HepG2 (cell line): Measurements from ENCODE around the gene PC. TPM values are rescaled to one million over a fixed set of nuclear protein-coding genes. Genes with fewer than 3 reads are reported as not detected.

Experiments
- ATAC-seq: fragments of 200-7000 bp; cut with Tn5 transposase; 3 replicates; pipeline ENCODE4 v1.9.1; 2020; ENCODE audit warnings: mild to moderate bottlenecking, moderate library complexity
- BruUV-seq: library from RNA; stranded (reverse); fragments of 400-500 nt; replicated peaks from 2 replicates; lab custom pipeline; 2021; lab: Mats Ljungman, UMichigan
- CTCF ChIA-PET: fragments of 300-600 bp; formaldehyde crosslinking; extraction: SDS; loops from one replicate; lab custom pipeline; 2021; ENCODE audit warnings: low total read pairs, inconsistent platforms, low intra/inter-chr PET ratio; lab: Yijun Ruan, JAX
- POLR2A ChIA-PET: fragments of 350-600 bp; sonication (Branson Sonifier 250); formaldehyde crosslinking; loops from one replicate; lab custom pipeline; 2020; ENCODE audit warnings: antibody characterized with exemption, inconsistent platforms; lab: Yijun Ruan, JAX
- DNase-seq: peaks from one replicate; pipeline ENCODE4 v3.0.0-alpha.2; 2015; ENCODE audit warnings: low spot score
- FAIRE-seq: peaks from 3 replicates; lab custom pipeline; 2011; peaks lifted over from hg19 to GRCh38; lab: Jason Lieb, UNC
- H2AFZ ChIP-seq: one replicate; pipeline ENCODE4 v1.6.1; 2011; ENCODE audit warnings: low read length, inconsistent platforms
- H3K27ac ChIP-seq: fragments of 300-600 bp; 3 replicates; pipeline ENCODE4 v1.8.0; 2011; ENCODE audit warnings: mixed run types, mild to moderate bottlenecking, mixed read lengths, low read length, inconsistent platforms; ENCODE audit not compliant: insufficient read depth; ENCODE audit errors: extremely low read length
- H3K27me3 ChIP-seq, 2 experiments: fragments of 200-600 bp in 1 of 2; 2 replicates in 1 of 2; 3 replicates in 1 of 2; pipeline versions ENCODE4 v1.6.0 to v1.8.0; 2011; ENCODE audit warnings: low read length in 2 of 2, mild to moderate bottlenecking in 2 of 2, moderate library complexity in 2 of 2, inconsistent platforms in 1 of 2; ENCODE audit not compliant: insufficient read depth in 2 of 2, control insufficient read depth in 1 of 2
- H3K36me3 ChIP-seq, 2 experiments: fragments of 200-600 bp in 1 of 2; replicated peaks in 1 of 2; 2 replicates in 1 of 2; 3 replicates in 1 of 2; pipeline versions ENCODE4 v1.5.1 to v1.8.0; 2011; ENCODE audit warnings: low read length in 2 of 2, inconsistent platforms in 1 of 2; ENCODE audit not compliant: insufficient read depth in 2 of 2, control insufficient read depth in 1 of 2
- H3K4me1 ChIP-seq: 2 replicates; pipeline ENCODE4 v1.5.1; 2012; ENCODE audit warnings: low read length, inconsistent platforms; ENCODE audit not compliant: insufficient read depth
- H3K4me2 ChIP-seq: 2 replicates; pipeline ENCODE4 v1.6.0; 2011; ENCODE audit warnings: low read depth, low read length, inconsistent platforms
- H3K4me3 ChIP-seq, 3 experiments: fragments of 200-600 bp in 1 of 3; sonication (generic), shearing (Covaris generic) in 1 of 3; replicated peaks in 1 of 3; 2 replicates each; pipeline ENCODE4 v1.5.1; 2011 to 2016; ENCODE audit warnings: low read length in 3 of 3, inconsistent platforms in 2 of 3, low read depth in 2 of 3, mild to moderate bottlenecking in 2 of 3, control low read depth in 1 of 3, mixed read lengths in 1 of 3; ENCODE audit not compliant: insufficient read depth in 1 of 3
- H3K79me2 ChIP-seq: one replicate; pipeline ENCODE4 v1.6.1; 2011; ENCODE audit warnings: low read length, inconsistent platforms; ENCODE audit not compliant: insufficient read depth
- H3K9ac ChIP-seq: 2 replicates; pipeline ENCODE4 v1.6.0; 2011; ENCODE audit warnings: mild to moderate bottlenecking, low read depth, low read length, inconsistent platforms; ENCODE audit not compliant: insufficient read depth
- H3K9me3 ChIP-seq: 2 replicates; pipeline ENCODE4 v1.5.1; 2012; ENCODE audit warnings: mild to moderate bottlenecking, low read length
- H4K20me1 ChIP-seq: 2 replicates; pipeline ENCODE4 v1.6.0; 2011; ENCODE audit warnings: inconsistent platforms, mild to moderate bottlenecking, low read length, moderate library complexity; ENCODE audit not compliant: insufficient read depth
- AGO2 ChIP-seq: fragments of 200-400 bp; formaldehyde crosslinking; optimal IDR thresholded peaks from 2 replicates; pipeline ENCODE3; 2017; ENCODE audit warnings: mild to moderate bottlenecking, low read depth, low read length, moderate library complexity
- EZH2 ChIP-seq: conservative IDR thresholded peaks from 2 replicates; pipeline ENCODE4 v1.6.1; 2012; ENCODE audit warnings: mild to moderate bottlenecking, low read depth, low read length, moderate library complexity
- FIP1L1 ChIP-seq: fragments of 200-400 bp; formaldehyde crosslinking; IDR thresholded peaks from 2 replicates; pipeline ENCODE4 v1.6.1; 2018; ENCODE audit warnings: low read depth, mild to moderate bottlenecking, low read length, moderate library complexity, borderline replicate concordance; ENCODE audit not compliant: insufficient read depth
- JARID2 ChIP-seq: sonication (generic); formaldehyde crosslinking; IDR thresholded peaks from 2 replicates; pipeline ENCODE4 v1.8.1; 2023; ENCODE audit warnings: missing genetic modification reagents, inconsistent platforms; ENCODE audit not compliant: insufficient replicate concordance
- SMYD3 ChIP-seq: sonication (generic); formaldehyde crosslinking; IDR thresholded peaks from 2 replicates; pipeline ENCODE4 v1.8.1; 2023; ENCODE audit warnings: mild to moderate bottlenecking, missing genetic modification reagents
- ZNF337 ChIP-seq: sonication (generic); formaldehyde crosslinking; IDR thresholded peaks from 2 replicates; pipeline ENCODE4 v1.5.1; 2020; ENCODE audit warnings: missing genetic modification reagents, low read depth, mild to moderate bottlenecking, borderline replicate concordance
- ZNF552 ChIP-seq: sonication (generic); formaldehyde crosslinking; IDR thresholded peaks from 2 replicates; pipeline ENCODE4 v1.9.0; 2022; ENCODE audit warnings: missing genetic modification reagents, mild to moderate bottlenecking, borderline replicate concordance
- ZNF576 ChIP-seq: sonication (generic); formaldehyde crosslinking; IDR thresholded peaks from 2 replicates; pipeline ENCODE4 v1.4.0; 2020; ENCODE audit warnings: mild to moderate bottlenecking, missing genetic modification reagents
- WGBS: methylation state at CpG from one replicate; pipeline ENCODE4 v1.1.6; 2017; ENCODE audit warnings: low lambda C conversion rate; 5-methylcytosine and 5-hydroxymethylcytosine counted together
- in situ Hi-C: cut with HindIII; loops from 2 replicates; pipeline ENCODE4 v1.10.0; 2017; ENCODE audit warnings: low pct_unique_long_range_greater_than_20kb; ENCODE audit not compliant: extremely low pct_ligation_motif_present
- intact Hi-C: fragments of 100-400 bp; cut with micrococcal nuclease; formaldehyde crosslinking; loops from one replicate; pipeline ENCODE4 v1.10.0; 2022; ENCODE audit not compliant: unreplicated experiment
- polyA plus RNA-seq, 8 experiments: library from polyadenylated mRNA; depleted of rRNA in 3 of 8; stranded (reverse) in 7 of 8; unstranded in 1 of 8; fragments of >200 nt; fragmentation: Illumina TruSeq in 4 of 8; extraction: Trizol in 4 of 8; gene quantifications; 2 replicates each; pipeline versions ENCODE4 v1.2.1 to v1.2.3, GENCODE V29; 2011 to 2016; ENCODE audit warnings: low read depth in 4 of 8, missing spikeins in 1 of 8, mixed read lengths in 1 of 8; ENCODE audit not compliant: insufficient read depth in 1 of 8
- total RNA-seq, 5 experiments: library from RNA; depleted of rRNA; stranded (reverse); fragments of >200 nt; fragmentation: Illumina TruSeq; extraction: Trizol; gene quantifications; 2 replicates each; pipeline ENCODE4 v1.2.3, GENCODE V29; 2016; ENCODE audit warnings: low read depth in 1 of 5
- TF ChIP-seq, protein P1 (sequence below): IDR thresholded peaks from 2 replicates; pipeline ENCODE4 v1.6.1; 2016; ENCODE audit warnings: missing compliant biosample characterization, missing genetic modification reagents, borderline replicate concordance
- TF ChIP-seq, protein P2 (sequence below): IDR thresholded peaks from 2 replicates; pipeline ENCODE4 v1.4.0; 2020; ENCODE audit warnings: mild to moderate bottlenecking, missing genetic modification reagents

PC gene
- total and polyA plus RNA-seq, 2 of the 13 experiments (the other 11 are each of a cell fraction or from before 2014, with no cell fraction given), result 29.0 to 39.0 TPM

DNA sequence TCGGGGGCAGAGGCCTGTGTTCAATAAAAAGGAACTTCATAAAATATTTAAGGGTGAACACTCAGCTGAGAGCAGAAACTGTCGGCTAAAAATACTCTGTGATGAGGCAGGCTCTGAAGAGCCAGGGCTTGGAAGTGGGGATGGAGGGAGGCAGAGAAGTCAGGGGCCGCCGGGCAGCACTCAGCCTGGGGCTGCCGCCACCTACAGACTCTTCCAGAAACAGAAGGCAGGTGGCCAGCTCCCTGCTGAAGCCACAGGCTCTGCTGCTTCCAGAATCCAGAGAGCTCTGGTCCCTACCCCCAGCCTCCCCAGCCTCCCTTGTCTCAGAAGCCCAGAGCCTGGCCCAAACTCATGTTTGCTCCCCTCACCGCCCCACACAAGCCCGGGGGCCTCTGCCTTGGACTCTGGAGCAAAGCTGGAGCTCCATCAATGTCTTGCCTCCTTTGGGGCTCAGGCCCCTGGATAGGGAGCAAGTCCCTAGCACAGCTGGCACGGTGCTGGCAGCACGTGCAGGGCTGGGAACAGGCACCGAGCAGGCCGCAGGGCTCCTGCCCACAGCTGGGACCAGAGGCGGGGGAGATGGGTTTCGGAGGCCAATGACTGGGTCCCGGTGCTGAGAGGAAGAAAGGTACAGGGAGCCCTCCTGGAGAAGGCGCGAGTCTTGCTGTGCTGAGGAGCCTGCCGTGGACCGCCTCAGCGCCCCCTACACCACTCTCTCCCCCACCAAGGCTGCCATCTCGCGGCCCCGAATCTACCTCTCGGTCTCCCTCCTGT is 93.1 kb downstream of the PC start:
- Histone ChIP-seq H2AFZ (no peak overlapping the region), H3K79me2 (no peaks in the 10 kb centered on the region), H3K4me1 (peaks cover 9% of the 10 kb centered on the region), H4K20me1 (peaks cover 5% of the 10 kb centered on the region), H3K9ac (no peak overlapping the region), H3K27me3 (no peaks in the 10 kb centered on the region), H3K27ac (no peak overlapping the region), H3K4me2 (no peak overlapping the region), H3K9me3 (no peaks in the 10 kb centered on the region), H3K4me3 (no peak overlapping the region), H3K36me3 (peaks cover 27 to 53% of the 10 kb centered on the region in 2 experiments; a peak in 4 of 5 replicates)
- DNase-seq (no peak), ATAC-seq (no peak), FAIRE-seq (no peak)
- in situ Hi-C loops, result no loop called here
- 99% methylated on average over 16 of the region's 23 CpGs for WGBS
- intact Hi-C loops, result no loop called here
- TF ChIP-seq ZNF576 (CRISPR knock-in tag) (no peak), AGO2 (peak; percentile 36)
- ChIA-PET CTCF (no interaction called here), POLR2A (no interaction called here)
- no TSS peak for BruUV-seq

DNA sequence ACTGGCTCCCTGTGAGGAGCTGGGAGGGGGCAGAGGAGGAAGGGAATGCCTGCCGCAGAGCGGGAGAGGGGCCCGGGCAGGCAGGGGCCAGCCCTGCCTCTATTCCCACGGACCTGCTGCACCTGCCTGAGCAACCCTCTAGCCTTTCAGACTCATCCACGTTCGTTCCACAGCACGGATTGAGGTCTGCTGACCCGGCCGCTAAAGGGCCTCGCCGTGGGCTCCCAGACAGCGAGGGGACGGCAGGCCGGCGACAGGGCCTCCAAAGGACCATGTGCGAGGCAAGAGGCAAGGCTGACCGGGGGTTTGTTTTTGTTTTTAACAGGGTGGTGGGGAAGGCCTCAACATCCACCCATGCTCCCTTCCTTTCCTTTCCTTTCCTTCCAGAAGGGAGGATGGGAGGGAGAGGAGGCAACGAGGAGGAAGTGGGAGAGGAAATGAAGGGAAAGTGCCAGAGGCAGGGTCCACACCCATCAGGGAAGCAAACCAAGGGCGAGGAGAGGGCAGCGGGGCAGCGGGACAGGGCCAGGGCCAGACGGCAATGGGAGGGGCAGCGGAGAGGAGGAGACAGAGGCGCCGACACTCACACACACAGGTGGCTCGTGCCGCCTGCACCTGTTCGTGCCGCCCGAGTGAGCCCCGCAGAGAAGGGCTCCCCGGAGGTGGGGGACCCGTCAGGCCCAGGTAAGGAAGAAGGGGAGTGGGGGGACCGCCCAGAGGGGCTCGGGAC is 93.8 kb downstream of the PC start:
- FAIRE-seq (no peak), DNase-seq (no peak), ATAC-seq (no peak)
- peaks cover 3% of the 10 kb centered on the region for H4K20me1 ChIP-seq
- intact Hi-C loops, result no loop called here
- ChIA-PET CTCF (no interaction called here), POLR2A (no interaction called here)
- BruUV-seq, result no TSS peak
- H3K9ac ChIP-seq, result no peak overlapping the region
- no peaks in the 10 kb centered on the region for H3K9me3 ChIP-seq
- H3K4me2 ChIP-seq, result no peak overlapping the region
- H3K4me3 ChIP-seq, result no peak overlapping the region
- in situ Hi-C loops, result no loop called here
- H3K27ac ChIP-seq, result no peak overlapping the region
- H3K79me2 ChIP-seq, result no peaks in the 10 kb centered on the region
- peaks cover 9% of the 10 kb centered on the region for H3K4me1 ChIP-seq
- H3K36me3 ChIP-seq, result peaks cover 24 to 45% of the 10 kb centered on the region in 2 experiments; a peak in 4 of 5 replicates
- H2AFZ ChIP-seq, result no peak overlapping the region
- H3K27me3 ChIP-seq, result no peaks in the 10 kb centered on the region
- 97% methylated on average over 26 of the region's 35 CpGs for WGBS
- TF ChIP-seq, protein P1, sequence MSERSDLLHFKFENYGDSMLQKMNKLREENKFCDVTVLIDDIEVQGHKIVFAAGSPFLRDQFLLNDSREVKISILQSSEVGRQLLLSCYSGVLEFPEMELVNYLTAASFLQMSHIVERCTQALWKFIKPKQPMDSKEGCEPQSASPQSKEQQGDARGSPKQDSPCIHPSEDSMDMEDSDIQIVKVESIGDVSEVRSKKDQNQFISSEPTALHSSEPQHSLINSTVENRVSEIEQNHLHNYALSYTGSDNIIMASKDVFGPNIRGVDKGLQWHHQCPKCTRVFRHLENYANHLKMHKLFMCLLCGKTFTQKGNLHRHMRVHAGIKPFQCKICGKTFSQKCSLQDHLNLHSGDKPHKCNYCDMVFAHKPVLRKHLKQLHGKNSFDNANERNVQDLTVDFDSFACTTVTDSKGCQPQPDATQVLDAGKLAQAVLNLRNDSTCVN (CRISPR knock-in tag), result no peak
- TF ChIP-seq FIP1L1, result no peak
- TF ChIP-seq ZNF337 (CRISPR knock-in tag), result no peak
- no peak for TF ChIP-seq EZH2
- TF ChIP-seq JARID2, result no peak
- no peak for TF ChIP-seq ZNF552 (CRISPR knock-in tag)
- TF ChIP-seq, protein P2, sequence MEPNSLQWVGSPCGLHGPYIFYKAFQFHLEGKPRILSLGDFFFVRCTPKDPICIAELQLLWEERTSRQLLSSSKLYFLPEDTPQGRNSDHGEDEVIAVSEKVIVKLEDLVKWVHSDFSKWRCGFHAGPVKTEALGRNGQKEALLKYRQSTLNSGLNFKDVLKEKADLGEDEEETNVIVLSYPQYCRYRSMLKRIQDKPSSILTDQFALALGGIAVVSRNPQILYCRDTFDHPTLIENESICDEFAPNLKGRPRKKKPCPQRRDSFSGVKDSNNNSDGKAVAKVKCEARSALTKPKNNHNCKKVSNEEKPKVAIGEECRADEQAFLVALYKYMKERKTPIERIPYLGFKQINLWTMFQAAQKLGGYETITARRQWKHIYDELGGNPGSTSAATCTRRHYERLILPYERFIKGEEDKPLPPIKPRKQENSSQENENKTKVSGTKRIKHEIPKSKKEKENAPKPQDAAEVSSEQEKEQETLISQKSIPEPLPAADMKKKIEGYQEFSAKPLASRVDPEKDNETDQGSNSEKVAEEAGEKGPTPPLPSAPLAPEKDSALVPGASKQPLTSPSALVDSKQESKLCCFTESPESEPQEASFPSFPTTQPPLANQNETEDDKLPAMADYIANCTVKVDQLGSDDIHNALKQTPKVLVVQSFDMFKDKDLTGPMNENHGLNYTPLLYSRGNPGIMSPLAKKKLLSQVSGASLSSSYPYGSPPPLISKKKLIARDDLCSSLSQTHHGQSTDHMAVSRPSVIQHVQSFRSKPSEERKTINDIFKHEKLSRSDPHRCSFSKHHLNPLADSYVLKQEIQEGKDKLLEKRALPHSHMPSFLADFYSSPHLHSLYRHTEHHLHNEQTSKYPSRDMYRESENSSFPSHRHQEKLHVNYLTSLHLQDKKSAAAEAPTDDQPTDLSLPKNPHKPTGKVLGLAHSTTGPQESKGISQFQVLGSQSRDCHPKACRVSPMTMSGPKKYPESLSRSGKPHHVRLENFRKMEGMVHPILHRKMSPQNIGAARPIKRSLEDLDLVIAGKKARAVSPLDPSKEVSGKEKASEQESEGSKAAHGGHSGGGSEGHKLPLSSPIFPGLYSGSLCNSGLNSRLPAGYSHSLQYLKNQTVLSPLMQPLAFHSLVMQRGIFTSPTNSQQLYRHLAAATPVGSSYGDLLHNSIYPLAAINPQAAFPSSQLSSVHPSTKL (CRISPR knock-in tag), result no peak
- TF ChIP-seq SMYD3 (CRISPR knock-in tag), result no peak
